Frontal cortex (tissue), 4 donors: Measurements from ENCODE around the gene UGT1A5. TPM values are rescaled to one million over a fixed set of nuclear protein-coding genes. Genes with fewer than 3 reads are reported as not detected.

Source experiments
- DNase-seq, 2 donors: peaks; one replicate each; pipeline ENCODE4 v3.0.0; 2012; ENCODE audit warnings: low spot score in 2 of 2
- FAIRE-seq: peaks from 2 replicates; lab custom pipeline; 2012; peaks lifted over from hg19 to GRCh38; lab: Jason Lieb, UNC
- total RNA-seq: library from RNA; depleted of rRNA; stranded (reverse); fragments of >200 nt; gene quantifications from one replicate; pipeline ENCODE4 v1.2.3, GENCODE V29; 2014
- donor health status: control.
- donor health status: control.
- donor health status: control.

UGT1A5 gene
- total RNA-seq, 1 donor from 2014 or later, result not detected

DNA sequence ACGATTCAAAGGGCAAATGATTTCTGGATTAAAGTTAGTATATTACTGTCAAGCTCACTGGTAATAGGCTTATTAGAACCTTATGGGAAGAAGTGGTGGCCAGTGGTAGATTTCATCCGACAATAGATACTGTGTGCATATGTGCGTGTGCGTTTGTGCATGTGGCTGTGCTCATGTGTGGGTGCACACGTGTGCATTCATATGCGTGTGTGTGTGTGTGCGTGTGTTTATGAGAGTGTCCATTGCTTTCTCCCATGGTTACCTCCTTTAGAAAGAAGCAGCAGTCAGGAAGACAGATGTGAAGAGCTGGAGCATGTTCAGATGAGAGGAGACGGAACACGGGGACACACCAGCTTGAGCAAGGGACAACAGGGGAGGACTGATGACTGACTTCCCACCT is 56.6 kb downstream of the UGT1A5 start:
- no peak for DNase-seq
- FAIRE-seq, result no peak

DNA sequence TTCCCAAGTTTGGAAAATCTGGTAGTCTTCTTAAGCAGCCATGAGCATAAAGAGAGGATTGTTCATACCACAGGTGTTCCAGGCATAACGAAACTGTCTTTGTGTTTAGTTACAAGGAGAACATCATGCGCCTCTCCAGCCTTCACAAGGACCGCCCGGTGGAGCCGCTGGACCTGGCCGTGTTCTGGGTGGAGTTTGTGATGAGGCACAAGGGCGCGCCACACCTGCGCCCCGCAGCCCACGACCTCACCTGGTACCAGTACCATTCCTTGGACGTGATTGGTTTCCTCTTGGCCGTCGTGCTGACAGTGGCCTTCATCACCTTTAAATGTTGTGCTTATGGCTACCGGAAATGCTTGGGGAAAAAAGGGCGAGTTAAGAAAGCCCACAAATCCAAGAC is 59.4 kb downstream of the UGT1A5 start:
- FAIRE-seq (no peak), DNase-seq (no peak)

DNA sequence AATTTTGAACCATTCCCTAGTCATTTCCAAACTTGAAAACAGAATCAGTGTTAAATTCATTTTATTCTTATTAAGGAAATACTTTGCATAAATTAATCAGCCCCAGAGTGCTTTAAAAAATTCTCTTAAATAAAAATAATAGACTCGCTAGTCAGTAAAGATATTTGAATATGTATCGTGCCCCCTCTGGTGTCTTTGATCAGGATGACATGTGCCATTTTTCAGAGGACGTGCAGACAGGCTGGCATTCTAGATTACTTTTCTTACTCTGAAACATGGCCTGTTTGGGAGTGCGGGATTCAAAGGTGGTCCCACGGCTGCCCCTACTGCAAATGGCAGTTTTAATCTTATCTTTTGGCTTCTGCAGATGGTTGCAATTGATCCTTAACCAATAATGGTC is 59.9 kb downstream of the UGT1A5 start:
- DNase-seq (no peak), FAIRE-seq (no peak)

DNA sequence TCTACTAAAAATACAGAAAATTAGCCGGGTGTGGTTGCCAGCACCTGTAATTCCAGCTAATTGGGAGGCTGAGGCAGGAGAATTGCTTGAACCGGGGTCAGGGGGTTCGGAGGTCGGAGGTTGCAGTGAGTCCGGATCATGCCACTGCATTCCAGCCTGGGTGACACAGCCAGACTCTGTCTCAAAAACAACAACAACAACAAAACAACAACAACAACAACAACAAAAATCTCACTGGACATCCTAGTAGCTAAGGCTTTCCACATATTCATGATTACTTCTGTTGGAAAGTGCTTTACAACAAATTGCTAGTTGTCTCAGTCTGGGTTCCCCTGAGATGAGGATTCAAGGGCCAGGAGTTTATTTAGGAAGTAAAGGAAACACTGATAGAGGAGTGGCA is 61.1 kb downstream of the UGT1A5 start:
- no peak for DNase-seq

DNA sequence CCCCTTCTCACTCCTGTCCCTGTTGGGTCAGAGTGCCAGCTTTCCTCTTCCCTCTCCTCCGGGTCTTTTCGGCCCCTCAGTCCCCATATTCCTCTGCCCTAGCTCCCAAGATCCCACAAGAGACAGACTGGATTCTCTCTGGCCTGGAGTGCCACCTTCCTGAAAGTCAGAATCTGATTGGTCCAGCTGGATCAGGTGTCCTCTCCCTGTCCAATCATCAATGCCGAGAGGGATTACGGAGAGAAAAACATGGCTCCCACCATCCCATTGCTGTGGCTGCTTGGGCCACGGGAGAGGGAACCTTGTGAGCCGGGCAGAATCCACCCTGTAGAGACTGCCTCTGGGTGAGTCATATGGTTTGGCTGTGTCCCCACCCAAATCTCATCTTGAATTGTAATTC is 62.7 kb downstream of the UGT1A5 start:
- FAIRE-seq, result no peak
- DNase-seq, result no peak

More for the DNA sequence above, 61.1 kb downstream of the UGT1A5 start:
- FAIRE-seq, result no peak

DNA sequence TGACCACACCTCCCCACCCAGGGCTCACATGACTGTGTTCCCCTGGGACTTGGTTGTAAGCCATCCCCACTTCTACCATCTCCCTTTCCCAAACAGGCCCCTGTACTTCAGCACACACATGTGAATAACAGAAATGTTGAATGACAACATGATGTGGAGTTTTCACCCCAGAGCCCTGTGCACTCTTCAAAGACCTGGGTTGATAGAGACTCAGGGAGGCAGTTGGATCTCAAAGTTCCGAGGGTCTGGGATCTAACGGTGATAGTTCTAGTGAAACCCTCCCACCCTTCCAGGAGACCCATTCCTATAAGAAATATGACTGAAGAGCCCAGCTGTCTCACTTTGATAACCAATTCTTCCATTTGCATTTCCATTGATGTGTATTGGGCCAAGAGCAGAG is 65.3 kb downstream of the UGT1A5 start, which contains the start of gene MROH2A:
TSS of gene MROH2A (plus strand) at position 301 of the 400 bp plus-strand sequence. CDS start 1,029 bp downstream, outside the sequence.
- no peak for FAIRE-seq
- no peak for DNase-seq

DNA sequence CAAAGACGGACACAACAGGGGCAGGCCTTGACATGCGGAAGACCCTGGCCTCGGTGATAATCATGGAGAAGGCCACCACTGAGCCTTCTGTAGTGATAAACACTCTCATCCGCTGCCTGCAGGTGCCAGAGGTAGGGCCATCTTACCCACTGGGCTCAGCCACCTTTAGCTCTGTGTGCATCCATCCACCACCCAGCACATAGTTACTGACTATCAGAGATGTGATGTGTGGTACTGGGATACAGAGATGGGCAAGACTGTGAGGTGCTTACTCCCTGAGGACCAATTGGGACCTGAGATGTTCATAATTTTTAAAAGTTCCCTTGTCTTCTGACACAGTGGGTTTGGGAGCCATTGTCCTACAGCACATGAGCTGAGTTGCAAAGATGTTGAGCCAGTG is 67.0 kb downstream of the UGT1A5 start:
- DNase-seq (no peak), FAIRE-seq (no peak)

DNA sequence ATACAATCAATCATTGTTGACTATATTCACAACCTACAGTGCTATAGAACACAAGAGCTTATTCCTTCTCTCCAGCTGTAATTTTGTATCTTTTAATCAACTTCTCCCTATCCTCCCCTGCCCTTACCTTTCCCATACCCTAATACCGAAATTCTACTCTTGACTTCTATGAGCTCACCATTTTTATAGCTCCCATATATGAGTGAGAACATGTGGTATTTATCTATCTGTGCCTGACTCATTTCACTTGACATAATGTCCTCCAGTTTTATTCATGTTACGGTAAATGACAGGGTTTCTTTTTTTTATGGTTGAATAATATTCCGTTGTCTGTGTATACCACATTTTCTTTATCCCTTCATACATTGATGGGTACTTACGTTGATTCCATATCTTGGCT is 68.1 kb downstream of the UGT1A5 start:
- no peak for FAIRE-seq
- DNase-seq, result no peak

DNA sequence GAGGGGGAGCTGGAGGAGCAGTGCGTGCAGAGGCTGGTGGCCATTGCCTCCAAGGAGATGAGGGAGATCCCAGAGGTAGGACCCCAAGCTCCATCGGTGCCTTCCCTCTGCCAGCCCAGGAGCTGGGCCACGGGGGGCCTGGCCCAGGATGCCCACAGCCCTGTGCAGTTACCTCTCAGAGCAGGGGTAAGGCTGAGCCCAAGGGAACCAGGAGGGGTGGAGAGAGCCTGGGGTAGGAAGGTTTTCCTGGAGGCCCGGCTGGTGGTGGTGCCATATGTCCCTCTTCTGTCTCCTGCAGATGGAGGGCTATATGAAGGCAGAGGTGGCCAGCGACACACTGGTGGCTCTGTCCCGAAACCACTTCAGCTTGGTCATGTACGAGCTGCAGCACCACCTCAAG is 76.8 kb downstream of the UGT1A5 start:
- no peak for DNase-seq
- no peak for FAIRE-seq

DNA sequence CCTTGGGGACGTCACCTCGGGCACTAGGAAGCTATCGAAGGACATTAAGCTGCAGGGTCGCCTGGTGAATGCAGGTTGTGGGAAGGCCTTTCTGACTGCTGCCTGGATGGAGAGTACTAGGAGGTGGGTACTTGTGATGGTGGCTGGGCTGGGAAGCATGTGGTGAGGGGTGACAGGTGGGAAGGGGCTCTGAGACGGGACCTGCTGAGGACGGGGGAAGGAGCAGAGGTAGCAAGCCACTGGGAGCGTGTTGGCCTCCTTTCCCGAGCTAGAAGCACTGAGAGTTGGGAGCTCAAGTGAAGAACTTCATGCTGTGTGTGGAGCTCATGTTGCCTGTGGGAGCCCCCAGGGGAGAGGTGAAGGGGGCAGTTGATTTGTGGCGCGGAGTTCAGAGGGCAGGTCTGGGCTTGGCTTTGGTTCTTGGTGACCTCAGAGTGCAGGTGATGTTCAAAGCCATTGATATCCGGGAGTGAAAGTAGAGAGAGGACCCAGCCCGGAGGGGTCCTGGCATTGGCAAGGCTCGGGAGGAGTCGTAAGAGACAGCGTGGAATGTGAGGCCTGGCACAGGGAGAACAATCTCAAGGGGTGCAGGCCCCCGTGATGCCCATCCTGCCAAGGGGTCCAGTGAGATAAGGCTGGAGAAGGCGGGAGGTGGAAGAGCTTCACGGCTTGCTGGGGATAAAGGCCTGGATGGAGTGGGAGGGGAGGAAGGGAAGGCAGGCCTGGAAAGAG is 78.6 kb downstream of the UGT1A5 start:
- DNase-seq (no peak), FAIRE-seq (no peak)

DNA sequence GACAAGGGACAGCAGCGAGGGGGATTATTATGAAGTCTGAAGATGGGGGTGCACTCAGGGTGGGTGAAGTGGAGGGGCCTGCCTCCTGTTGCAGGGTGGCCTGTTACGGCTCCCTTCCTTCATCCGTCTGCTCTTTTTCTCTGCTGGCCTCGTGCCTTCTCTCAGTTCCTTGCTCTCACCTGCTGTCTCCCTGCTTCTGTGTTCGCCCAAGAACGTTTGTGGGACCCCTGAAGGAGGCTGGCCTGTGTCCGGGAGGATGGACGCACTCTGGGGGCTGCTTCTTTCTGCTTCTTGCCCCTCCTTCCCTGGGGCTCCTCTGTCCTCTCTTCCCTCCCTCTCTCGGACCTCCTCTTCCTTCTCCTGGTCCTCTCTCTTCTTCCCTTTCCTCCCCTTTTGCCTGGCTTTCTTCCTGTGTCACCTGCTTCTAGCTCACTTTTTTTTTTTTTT is 79.2 kb downstream of the UGT1A5 start:
- no peak for DNase-seq
- no peak for FAIRE-seq

DNA sequence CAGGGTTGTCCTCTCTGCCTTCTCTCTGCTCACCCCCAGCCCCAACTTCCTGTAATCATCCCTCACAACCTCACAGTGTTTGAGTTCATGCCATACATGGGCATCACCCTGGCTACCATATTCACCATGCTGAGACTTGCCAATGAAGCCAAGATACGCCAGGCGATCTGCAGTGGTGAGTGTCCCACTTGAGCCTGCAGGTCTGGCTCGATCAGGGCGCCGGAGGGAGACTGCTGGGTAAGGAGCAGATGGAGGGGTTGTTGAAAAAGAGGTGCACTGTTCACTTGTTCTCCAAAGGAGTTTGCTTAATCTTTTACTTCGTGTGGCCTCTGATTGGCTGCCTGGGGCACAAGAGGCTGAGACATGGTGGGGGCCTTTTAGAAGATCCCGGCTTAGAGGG is 80.0 kb downstream of the UGT1A5 start:
- FAIRE-seq (no peak), DNase-seq (no peak)

DNA sequence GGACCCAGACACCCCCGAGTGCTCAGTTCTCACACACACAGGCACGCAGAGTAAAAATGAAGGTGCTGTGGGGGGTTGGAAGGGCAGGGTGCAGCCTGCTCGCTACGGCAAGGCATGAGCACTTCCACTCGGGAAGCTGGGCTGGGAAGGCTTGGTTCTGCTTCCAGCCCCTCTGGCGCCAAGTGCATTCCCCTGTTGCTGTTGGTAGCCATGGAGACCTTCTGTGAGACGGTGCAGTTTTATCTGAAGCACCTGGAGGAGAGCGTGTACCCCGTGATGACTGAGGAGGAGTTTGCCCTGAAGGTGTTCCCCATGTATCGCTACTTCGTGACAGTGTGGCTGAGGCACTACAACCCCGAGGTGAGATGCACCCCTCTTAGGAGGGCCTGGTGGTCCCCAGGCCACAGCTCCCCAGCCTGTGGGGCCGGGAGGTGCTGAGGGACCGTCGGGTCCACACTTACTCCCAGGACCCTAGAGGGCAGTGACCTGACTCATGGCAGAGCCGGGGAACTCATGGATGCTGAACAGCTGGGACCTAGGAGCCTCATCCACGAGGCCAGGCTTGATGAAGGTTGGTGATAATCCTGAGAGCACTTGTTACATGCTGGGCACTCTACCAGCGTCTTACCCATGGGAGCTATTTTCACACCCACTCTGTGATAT is 80.9 kb downstream of the UGT1A5 start:
- FAIRE-seq (no peak), DNase-seq (no peak)

DNA sequence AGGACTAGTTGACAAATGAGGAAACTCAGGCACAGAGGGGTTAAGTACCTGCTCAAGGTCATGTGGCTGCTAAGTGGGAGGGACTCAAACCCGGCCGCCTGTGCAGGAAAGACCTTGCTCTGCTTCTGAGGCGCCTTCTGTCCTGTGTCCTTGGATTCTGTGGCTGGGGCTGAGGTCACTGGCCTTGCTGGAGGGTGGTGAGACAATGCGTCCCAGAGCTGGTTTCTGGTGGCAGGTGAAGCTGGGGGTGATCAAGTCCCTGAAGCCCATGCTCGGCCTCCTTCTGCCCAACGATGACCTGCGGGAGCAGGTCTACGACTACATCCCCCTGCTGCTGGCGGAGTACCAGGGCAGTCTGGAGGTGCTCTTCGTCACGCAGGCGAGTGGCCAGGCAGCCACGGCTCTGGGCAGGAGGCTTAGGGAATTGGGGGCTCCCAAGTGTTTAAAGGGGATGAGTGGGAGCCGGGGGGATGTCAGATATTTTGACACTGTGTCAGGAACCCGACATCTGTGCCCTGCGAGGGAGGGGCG is 81.5 kb downstream of the UGT1A5 start:
- FAIRE-seq, result no peak

DNA sequence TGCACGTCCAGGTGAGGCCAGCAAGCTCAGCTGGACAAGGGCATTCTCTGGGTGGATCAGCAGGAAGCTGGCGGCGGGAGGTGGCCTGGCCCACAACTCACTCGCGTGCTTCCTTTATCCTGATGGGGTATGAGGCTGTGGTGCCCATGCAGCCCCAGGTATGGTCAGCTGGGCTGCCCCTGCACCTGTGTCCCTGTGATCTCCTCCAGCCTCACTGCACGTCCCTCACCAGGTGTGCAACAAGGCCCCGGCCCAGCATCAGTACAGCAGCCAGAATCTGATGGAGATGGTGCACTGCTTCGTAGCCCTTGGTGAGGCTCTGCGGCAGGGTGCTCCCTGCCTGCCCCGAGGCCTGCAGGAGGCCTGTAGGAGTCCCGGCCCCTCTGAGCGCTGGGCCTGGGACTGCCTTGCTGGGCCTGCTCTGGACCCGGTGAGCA is 83.0 kb downstream of the UGT1A5 start:
- no peak for FAIRE-seq
- DNase-seq, result no peak

More for the DNA sequence above, 81.5 kb downstream of the UGT1A5 start:
- DNase-seq, result no peak

DNA sequence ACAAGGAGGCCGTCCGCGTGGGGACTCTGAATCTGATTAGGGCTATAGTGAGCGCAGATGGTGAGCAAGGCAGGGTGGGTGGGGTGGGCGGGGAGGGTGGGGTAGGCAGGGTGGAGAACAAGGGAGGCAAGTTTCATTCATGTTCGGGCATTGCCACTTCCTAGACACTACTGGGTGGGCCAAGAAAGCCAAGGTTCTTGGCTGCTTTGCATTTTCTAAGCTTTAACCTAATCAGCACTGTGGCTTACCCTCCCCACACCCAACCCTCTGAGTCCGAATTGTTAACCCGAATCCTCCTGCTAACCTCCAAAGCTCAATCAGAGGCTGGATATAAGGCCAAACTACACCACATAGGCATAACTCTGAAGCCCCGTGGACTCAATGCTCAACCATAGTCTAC is 83.5 kb downstream of the UGT1A5 start:
- FAIRE-seq, result no peak
- no peak for DNase-seq

DNA sequence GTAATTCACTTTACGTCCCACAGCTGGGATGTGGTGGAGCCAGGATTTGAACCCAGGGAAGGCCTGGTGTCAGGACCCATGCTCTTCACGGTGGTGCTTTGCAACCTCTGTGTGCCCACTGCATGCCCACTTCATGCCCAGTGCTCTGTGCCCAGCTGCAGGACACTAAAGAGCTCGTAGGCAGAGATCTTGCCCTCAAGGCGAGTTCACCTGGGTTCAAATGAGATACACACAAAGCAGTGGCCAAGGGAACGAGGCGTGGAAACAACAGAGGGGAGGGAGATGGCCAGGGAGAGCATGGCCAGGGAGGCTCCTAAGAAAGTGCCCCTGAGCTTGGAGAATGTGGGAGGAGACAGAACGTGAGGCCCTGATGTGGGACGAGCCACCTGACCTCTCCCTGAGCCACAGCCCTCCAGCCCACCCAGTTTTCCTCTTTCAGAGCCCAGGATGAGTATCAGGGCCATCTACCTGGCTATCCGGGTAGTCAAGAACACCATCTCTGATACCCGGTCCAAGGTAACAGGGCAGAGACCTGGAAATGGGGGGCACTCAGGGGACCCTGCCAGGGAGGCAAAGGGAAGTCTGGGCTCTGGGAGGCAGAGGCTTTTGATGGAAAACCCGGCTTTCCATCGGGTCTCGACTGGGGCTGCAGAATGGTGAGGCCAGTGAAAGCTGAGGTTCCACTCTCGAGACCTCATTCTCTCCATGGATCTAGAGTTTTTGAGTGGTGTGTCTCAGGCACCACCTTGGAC is 85.8 kb downstream of the UGT1A5 start:
- no peak for DNase-seq
- FAIRE-seq, result no peak

DNA sequence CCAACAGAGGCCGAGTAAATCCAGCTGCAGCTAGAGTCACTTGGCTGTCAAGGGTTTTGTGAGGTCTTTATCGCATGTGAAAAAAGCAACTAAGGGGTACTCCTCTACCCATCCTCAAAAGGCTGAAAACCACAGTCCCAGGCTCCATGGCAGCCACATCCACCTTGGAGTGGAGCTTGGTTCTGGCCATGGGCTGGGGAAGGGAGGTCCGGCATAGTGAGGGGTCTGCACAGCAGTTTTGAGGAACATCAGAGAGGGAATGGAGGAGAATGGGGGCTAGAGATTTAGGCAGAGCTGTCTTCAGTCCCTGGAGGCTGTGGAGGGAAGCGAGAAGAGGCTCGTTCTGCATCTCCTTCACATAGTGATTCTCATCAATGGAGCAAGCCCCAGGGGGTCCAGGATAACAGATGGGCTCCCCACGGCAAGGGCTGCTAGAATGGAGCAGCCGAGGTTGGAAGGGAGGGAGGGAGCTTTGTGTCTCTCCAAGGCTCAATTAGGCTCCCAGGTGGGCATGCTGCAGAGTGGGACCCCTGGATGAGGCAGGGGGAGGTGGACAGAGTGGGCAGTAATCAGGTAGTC is 86.5 kb downstream of the UGT1A5 start:
- FAIRE-seq, result no peak
- DNase-seq, result no peak

DNA sequence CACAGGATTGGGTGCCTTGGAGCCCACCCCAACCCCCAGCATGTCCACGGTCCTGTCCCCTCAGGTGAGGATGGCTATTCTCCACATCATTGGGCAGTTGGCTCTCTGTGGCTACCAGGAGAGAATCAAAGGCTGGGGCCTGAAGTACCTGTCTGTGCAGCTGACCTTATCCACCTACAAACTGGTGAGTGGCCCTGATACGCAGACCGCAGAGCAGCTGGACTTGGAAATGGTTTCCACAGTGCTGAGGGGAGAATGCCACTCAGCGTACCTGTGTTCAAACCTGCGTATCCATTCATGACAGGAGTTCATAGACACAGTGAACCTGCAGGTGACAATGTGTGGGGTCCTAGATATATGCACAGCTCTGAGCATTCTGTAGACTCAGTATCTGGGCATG is 87.0 kb downstream of the UGT1A5 start:
- no peak for FAIRE-seq

DNA sequence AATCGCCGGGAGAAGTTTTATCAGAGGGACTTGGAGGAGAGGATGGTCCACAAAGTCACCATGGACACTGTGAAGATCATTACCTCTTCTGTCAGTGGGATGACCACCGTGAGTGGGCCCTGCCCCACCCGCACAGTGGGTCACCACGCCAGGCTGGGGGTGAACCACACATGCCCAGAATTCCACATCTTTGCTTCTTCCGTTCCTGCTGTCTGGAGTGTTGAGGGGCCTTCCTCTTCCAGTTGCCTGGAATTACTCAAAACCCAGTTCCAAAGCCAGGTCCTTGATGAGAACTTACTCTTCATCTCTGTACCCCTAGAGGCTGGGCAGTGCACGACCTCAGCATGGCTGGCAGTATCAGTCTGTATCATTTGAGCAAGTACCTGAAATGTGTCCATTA is 87.5 kb downstream of the UGT1A5 start:
- FAIRE-seq (no peak), DNase-seq (no peak)

More for the DNA sequence above, 87.0 kb downstream of the UGT1A5 start:
- DNase-seq, result no peak
